GM19351 (cell line): ENCODE results near the gene SYT17.
"Not testable (repeated sequence)": the region's sequence is repeated elsewhere in the genome, so short reads cannot be mapped to it uniquely, and the experiment has no call there.

Source experiments
- ATAC-seq: cut with Tn5 transposase; IDR thresholded peaks from one replicate; pipeline ENCODE4 v1.9.1; 2021; ENCODE audit warnings: mild to moderate bottlenecking, moderate library complexity; ENCODE audit not compliant: unreplicated experiment

Gene SYT17

DNA sequence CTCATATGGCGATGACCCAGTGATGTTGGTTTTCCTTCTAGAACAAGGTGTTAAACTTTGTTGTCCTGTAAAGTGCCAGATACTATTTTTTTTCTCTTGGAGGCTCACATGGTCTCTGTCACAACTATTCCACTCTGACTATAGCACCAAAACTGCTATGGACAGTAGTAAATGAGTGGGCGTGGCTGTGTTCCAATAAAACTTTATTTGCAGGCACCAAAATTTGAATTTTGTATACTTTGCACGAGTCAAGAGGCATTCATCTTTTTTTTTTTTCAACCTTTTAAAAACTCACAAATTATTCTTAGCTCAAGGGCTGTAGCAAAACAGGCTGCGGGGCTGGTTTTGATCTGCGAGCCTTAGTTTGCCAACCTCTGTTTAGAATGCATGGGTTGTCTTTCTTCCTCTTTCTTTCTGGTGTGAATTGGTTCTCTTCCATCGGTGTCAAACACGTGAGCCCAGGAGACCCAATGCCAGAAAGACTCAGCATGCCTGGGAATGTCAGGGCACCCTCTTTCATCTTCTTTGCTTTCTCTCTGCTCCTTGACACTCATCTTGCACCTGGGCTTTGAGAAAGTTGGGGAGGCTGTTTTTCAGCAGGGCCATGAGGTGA is 2.1 kb downstream of the SYT17 start:
- ATAC-seq = no peak

DNA sequence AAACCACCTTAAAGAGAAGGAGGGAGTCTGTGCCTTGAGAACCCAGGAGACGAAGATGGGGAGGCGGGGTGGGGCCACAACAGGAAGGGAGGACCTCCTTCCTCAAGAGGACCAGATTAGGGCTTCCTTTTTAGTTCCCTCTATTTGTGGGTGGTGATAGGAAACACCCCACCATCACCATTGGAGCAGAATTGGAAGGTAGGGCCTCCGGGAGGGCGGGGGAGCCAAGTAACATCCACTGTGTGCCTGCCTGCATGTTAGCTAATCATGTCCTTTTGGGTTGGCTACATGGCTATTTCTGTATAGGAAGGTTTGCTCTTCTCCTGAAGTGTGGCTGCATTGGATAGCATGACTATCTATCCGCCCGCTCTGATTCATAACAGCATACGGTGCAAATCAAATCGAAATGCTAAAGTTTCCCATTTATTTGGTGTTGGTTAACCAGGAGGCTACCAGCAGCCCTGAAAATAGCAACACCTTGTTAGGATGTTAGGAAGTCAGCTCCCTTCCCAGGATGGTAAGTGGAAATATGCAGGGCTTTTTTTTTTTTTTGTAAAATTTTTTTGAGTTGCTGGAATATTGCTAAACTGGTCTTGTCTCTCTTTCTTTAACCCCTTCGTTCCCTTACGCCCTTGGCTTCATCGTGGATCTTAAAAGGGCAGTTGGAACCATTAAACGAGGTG is 4.2 kb downstream of the SYT17 start:
- ATAC-seq = no peak

DNA sequence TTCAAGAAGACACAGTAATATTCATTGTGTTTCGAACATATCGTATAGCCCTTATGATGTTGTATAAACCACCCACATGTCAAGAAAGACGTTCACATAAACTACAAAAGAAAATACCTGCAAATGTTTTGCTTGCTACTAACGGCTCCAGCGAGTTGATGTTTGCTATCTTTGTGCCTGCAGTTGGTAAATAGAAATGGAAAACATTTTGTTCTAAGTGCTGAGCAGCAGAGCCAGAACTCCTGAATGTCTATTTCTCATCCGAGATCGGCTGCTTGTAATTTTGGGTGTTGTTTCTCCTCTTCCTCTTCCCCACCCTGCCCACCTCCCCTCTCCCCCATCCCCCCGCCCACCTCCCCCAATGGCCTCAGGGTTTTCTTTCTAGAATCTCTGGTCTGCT is 5.0 kb downstream of the SYT17 start:
- ATAC-seq = no peak

DNA sequence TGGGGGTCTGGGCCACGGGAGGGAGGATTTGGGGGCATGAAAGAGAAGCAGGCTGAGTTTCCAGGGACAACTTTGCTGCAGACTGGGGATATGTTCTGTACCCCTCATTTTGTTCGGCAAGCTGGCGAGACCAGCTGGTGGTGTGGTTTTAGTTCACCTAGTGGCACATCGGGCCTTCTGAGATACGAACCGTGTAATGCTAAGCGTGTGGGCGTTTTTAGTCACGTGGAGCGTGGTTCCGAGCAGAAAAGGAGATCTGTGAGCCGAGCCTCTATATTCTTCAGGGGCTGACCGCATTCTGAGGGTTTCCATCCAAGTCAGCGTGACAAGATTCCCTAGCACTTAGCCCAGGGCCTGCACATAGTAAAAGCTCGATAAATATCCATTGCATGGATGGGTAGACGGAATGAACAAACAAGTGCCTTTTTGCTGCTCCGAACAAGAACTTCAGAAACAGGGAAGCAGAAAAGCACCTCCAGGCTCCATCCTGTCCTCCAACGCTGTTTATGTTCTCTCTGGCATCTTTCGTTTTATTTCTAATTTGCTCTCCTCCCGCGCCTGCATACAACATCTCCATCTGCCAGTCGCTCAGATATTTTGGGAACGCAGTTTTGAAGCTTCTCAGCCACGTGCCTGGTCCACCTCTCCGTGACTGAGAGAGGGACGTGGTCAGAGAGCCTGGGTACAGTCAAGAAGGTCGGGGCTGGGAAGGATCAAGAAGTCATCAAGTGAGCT is 5.8 kb downstream of the SYT17 start:
- no peak for ATAC-seq

DNA sequence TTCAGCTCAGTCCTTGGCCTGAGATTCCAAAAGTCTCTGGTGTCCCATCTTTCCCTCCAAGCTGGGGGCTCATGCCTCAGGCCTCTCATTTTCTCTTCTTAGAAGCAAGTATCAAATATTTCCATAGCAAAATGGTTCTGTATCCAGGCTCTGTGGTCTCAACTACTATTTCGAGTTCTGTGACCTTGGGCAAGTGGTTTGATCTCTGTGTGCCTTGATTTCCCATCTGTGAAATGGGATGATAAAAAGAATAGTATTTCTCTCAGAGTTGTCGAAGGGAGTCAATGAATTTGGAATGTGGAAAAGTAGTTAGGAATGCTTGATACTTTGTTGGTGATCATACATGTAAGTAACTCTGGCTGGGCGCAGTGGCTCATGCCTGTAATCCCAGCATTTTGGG is 6.4 kb downstream of the SYT17 start:
- ATAC-seq = no peak

DNA sequence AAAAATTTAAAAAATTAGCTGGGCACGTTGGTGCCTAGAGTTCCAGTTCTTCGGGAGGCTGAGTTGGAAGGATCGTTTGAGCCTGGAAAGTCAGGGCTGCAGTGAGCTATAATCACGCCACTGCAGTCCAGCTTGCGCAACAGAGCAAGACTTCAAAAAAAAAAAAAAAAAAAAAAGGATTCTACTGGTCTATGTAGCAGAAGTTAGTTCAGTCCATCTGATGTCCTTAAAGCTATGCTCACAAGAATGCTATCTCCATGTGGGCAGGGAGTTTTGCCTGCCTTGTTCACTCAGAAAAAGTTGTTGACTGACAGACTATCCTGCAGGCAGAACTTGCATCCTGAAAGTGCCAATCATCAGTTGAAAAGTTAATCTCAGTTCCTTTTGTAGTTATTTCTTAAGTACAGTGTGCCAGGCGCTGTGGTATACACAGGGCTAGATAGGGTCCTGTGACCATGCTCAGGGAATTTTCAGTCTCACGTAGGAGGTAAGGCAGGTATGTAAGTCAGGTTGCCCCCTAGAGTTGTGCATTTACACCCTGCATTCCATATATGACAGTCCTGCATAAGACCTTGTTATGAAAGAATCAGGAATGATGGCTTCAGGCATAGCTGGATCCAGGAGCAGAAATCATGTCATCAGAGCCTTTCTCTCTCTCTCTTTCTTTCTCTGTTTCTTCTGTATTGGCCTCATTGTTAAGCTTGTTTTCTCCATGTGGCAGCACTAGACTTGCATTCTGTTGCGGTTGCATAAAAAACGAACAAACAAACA is 7.6 kb downstream of the SYT17 start:
- no peak for ATAC-seq

DNA sequence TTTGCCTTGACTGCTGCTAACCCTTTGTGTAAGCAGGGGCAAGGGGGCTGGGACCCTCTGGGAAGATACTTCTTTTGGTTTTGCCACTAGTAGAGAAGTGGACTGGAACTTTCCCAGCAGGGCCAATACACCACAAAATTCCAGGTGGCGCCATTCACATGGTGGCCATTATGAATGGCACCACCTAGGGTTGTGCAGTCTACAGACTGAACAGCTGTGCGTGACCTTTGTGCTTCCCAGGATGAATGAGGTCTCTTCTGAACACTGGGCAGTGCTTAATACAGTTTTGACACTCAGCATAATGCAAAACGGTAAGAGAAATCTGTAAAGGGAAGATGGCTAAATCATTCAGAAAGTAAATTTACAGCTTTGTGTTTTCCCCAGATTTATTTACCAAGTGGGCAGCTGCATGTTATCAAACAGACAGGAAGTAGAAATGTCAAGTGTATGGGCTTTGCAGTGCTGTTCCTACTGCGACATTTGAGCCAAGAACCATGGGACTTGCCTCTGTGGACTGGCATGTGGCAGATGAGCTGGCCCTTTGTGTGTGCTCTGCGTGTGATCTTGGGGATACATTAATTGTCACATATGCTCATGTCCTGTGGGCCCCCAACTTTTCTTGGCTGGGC is 9.2 kb downstream of the SYT17 start:
- ATAC-seq = no peak

DNA sequence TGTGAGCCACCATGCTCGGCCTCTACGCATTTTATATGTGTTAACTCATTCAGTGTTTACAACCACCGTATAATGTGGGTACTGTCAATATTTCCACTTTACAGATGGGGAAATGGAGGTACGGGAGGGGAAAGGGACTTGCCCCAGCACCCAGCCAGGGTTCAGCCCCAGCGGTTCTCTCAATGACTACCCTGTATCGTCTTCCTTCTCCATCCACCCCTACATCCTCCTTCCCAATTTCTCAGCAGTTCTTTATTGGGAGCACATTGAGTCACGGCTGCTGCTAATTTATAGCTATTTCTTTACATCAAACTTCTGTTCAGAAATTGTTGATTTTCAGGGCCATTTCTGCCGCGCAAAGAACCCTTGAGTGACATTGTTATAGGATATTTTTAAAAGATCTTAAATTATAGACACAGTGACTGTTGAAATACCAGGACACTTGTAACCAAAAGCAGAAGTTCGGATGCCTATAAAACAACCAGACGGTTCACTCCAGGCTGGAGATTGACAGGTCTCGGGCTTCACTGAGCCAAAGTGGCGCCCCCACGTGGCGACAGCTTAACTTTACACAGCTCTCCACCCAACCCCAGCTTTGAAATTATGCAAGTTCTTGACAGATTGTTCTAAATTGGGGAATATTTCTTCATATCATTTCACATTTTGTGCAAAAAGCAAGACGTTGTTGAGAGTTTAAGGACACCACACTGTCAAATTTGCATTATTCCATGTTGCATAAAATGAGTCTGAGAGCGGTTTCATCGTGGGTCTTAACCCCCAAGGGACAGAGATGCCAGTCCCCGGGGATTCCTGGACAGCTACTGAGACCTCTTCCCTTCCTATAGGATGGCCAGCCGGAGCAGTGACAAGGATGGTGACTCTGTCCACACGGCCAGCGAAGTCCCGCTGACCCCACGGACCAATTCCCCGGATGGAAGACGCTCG is 11.8 kb downstream of the SYT17 start:
- no peak for ATAC-seq

DNA sequence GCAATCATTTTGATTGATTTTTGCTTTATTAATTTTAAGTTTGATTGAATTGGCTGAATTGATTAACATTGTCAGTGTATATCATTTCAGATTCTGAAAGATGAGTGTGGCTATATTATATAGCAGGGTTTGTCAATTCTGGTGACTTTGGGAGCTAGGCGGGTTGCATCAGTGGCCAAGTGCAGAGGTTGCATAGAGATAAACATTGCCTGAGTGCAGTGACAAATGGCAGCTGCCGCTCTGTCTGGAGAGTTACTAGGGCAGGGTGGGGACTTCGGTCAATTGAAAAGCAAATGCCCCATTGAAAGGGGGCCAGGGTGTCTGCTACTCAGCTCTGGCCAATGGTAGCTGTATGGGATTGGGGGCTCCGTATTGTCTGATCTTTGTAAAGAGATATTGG is 12.7 kb downstream of the SYT17 start:
- no peak for ATAC-seq

DNA sequence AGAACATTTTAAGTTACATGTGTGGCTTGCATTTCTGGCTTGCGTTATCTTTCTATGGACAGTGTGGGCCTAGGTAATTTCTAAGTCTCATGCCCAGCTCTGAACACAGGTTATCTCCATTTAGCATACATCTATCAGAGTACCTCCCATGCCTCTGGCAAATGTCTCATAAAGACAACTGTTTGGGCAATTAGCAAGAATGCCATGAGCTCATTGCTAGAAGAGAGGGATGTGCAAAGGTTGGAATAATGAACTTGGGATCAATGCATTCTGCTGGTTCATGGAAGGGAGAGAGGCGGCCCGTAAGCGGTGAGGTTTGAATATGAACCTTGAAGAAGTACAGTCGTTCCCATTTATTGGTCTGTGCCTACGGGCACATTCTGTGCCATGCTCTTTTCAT is 14.4 kb downstream of the SYT17 start:
- ATAC-seq = no peak

DNA sequence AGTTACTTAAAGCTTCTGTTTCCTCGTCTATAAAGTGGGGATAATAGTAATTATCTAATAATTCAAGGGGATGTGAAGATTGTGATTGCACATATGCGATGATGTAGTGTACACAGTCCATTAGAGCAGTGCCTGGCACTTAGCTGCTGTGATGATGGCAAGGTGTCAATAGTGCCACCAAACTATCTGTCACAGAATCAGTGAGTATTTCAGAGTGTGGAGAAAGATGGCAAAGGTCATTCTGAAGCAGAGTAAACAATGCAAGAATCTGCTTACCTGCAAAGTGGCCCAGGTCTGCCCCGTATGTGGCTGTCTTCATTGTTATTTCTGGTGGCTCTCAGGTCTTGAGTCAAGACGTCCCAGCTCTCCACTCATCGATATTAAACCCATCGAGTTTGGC is 15.1 kb downstream of the SYT17 start:
- no peak for ATAC-seq

DNA sequence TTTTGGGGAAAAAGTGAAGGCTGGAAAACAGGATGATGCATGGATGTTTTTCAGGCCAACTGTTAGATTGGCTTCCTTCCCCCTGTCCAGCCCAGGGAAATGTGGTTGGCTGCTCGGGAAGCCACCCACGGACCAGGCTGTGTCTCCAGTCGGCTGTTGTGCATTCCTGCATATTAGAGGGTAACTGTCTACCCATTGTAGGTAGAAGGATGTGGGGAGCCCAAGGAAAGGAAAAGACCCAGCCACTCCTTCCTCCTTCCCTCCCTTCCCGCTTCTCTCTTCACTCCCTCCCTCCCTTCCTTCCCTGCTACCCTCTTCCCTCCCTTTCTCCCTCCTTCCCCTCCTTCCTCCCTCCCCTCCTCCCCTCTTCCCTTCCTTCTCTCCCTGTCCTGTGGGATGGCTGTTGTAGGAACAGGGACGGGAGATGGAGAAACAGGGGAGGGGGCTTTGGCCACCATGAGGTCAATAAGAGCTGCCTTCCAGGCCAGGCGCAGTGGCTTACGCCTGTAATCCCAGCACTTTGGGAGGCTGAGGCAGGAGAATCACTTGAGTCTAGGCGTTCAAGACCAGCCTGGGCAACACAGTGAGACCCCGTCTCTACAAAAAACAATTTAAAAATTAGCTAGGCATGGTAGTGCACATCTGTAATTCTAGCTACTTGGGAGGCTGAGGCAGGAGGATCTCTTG is 16.9 kb downstream of the SYT17 start:
- no peak for ATAC-seq

DNA sequence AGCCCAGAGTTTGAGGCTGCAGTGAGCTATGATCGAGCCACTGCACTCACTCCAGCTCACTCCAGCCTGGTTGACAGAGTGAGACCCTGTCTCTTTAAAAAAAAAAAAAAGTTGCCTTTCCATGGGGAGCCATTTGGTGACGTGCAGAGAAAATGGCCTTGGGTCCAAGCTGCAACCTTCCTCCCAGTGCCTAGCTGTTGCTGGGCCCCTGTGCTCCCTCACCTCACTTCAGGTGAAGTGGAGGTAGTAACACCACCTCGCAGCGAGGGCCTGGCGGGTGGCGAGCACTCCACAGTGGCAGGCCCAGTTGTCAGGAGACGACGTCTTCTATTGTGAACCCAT is 17.4 kb downstream of the SYT17 start:
- ATAC-seq = no peak

DNA sequence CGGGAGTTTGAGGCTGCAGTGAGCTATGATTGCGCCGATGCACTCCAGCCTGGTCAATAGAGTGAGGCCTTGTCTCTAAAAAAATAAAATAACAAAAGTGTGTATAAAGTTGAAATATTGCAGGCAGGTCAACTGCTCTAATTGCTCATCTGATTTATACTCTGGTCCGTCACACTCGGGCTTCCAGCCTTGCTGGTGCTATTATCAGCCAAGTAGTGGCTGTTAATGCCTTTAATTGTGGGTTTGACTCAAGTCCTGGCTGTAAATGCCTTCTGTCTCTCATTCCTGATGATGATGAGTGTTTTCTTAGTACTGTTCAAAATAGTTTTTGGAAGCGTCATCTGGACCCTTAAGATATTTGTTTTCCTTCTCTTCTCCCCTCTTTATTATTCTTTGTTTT is 18.4 kb downstream of the SYT17 start:
- ATAC-seq = no peak

DNA sequence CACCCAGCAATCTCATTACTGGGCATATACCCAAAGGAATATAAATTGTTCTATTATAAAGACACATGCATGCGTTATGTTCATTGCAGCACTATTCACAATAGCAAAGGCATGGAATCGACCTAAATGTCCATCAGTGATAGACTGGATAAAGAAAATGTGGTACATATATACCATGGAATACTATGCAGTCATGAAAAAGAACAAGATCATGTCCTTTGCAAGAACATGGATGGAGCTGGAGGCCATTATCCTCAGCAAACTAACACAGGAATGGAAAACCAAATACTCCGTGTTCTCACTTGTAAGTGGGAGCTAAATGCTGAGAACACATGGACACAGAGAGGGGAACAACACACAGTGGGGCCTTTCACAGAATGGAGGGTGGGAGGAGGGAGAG is 19.9 kb downstream of the SYT17 start:
- ATAC-seq = not testable (repeated sequence)

DNA sequence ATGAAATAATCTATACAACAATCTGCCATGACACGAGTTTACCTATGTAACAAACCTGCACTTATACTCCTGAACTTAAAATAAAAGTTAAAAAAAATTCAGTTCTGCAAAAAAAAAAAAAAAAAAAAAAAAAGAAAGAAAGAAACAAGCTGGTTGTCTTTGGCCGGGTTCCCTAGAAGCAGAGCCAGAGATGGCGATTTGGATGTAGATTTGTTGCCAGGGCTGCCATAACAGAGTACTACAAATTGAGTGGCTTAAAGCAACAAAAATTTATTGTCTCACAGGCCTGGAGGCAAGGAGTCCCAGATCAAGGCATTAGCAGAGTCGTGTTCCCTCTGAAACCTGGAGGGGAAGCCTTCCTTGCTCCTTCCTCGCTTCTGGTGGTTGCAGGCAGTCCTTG is 20.4 kb downstream of the SYT17 start:
- no peak for ATAC-seq

DNA sequence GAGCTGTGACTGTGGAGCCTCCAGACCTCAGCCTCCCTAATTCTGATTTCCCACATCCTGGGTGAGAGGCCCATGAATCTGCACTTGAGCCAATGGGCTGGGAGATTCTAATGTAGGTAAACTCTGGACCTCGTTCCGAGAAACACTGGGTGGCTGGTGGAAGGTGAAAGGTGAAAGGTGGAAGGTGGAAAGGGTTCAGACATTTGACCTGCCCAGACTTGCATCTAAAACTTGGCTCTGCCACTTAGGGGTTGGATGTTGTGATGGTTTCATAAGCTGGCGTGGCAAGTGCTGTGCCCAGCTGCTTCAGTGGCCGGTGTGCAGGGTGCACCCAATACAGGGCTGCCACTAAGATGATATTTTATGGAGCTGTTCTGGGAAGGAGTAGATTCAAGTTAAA is 24.8 kb downstream of the SYT17 start:
- no peak for ATAC-seq

DNA sequence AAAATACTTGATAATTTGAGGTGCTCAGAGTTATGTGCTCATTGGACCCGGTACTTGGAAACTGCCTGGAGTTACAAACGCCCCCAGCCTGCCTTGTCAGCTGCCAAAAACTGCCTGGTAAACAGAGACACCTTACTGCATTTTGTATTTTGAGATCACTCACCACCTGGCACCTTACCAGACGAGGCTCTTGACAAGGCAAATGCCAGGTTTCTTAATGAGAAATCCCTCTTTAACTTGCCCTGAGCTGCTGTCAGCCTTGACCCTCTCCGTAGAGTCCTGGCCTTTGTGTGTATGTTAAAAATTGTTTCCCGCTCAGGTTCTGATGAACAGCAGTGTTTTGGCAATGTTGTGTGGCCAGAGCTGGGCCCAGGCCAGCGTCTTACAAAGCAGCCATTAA is 28.8 kb downstream of the SYT17 start:
- no peak for ATAC-seq

DNA sequence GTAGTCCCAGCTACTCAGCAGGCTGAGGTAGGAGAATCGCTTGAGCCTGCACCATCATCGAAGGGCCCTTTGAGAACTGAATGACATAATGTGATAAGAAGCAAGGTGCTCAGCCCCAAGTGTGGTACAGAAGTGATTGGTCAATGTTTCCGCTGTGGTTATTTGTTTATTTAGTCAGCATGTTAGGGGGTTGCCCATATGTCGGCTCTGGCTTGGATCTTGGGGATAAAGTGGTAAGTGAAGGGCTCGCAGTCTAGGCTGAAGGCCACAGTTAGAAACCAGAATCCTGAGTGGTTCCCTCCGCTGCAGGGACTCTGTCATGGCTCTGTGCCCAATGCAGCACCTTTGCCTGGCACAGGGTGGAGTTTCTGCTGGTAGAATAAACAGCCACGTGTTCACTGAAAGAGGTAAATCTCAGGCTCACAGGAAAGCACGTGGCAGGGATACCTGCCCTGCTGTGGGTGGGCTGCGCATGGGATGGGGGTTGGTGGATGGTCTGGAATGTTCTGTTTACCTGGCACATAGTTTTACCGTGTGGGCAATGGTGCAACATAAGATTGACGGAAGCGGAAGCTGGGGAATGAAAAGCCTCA is 35.4 kb downstream of the SYT17 start:
- ATAC-seq = no peak
